GM21360 (cell line): ENCODE measurements around the gene CEP85L.
A peak's percentile ranks its signal among the peaks of the same experiment; 100 is the strongest.

Experiments
- ATAC-seq: cut with Tn5 transposase; IDR thresholded peaks from one replicate; pipeline ENCODE4 v1.9.1; 2021; ENCODE audit warnings: mild to moderate bottlenecking, moderate library complexity; ENCODE audit not compliant: unreplicated experiment

Gene CEP85L

GRCh38 chr6:118625833-118626232 lies 25.6 kb downstream of the CEP85L start:
- ATAC-seq, result no peak

DNA sequence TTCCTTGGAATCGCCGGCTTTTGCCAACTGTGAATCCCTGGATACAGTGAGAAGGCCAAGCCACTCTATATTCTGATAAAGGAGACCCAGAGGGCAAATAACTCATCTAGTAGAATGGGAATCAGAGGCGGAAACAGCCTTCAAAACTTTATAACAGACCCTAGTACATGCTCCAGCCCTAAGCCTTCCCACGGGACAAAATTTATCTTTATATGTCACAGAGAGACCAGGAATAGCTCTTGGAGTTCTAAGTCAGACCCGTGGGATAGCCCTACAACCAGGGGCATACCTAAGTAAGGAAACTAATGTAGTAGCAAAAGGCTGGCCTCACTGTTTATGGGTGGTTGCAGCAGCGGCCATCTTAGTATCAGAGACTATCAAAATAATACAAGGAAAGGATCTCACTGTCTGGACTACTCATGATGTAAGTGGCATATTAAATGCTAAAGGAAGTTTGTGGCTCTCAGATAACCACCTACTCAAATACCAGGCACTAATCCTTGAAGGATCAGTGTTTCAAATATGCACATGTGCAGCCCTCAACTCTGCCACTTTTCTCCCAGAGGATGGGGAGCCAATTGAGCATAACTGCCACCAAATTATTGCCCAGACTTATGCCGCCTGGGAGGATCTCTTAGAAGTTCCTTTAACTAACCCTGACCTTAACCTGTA lies 29.5 kb downstream of the CEP85L start:
- no peak for ATAC-seq

- no peak for ATAC-seq
Observed at GRCh38 chr6:118620202-118620601, 31.2 kb downstream of the CEP85L start.

DNA sequence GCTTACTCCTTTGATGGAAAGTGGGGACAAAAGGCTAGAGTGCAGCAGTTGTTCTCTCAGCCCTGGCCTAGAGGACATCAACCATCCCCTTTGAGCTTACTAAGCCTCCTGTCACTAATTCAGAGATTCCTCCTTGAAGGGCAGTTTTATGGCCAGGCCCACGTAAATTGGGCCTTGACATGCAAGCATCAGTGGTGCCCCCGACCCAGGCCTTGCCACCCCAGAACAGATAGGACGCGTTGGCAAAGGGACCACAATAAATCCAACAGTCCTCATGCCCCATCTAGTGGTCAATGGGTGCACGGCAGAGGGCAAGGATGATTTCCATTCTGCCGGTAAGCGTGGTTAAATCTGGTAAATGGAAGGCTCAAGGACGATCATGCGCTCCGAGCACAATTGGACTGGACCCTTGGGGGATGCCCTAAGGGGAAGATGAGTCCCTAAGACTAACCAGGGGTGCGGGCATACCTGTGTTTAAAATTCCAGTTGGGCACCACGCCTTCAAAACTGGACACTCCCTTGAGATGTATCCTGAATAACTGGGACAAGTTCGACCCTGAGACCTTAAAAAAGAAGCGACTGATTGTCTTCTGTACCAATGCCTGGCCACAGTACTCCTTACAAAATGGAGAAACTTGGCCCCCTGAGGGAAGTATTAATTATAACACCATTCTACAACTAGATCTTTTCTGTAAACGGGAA lies 32.6 kb downstream of the CEP85L start:
- peak; percentile 94 for ATAC-seq

GRCh38 chr6:118617417-118617816 lies 34.0 kb downstream of the CEP85L start:
- ATAC-seq, result no peak

GRCh38 chr6:118611334-118611733 lies 40.1 kb downstream of the CEP85L start:
- no peak for ATAC-seq

GRCh38 chr6:118606858-118607257 lies 44.5 kb downstream of the CEP85L start:
- ATAC-seq, result no peak

GRCh38 chr6:118606268-118606667 lies 45.1 kb downstream of the CEP85L start:
- no peak for ATAC-seq

GRCh38 chr6:118603372-118603771 lies 48.0 kb downstream of the CEP85L start:
- no peak for ATAC-seq

GRCh38 chr6:118602300-118602699 lies 49.1 kb downstream of the CEP85L start:
- no peak for ATAC-seq

- no peak for ATAC-seq
Observed at GRCh38 chr6:118598324-118598723, 53.1 kb downstream of the CEP85L start.

DNA sequence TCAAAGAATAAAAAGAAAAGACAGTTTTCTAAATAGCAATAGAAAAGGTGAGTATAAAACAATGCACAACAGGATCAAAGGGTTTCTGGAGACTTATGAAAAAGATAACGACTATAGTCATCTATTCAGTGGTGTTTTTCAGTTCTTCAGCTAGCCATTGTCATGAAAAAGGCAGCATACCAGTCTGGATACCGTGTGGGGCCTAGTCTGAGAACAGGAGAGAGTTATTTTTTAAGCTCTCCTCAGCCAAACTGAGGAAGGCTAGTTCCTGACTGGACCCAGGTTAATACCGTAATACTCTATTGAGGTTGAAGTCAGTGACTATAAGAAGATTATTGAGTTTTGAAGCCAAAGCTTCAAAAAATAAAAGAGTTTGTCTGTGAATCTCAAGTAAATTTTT lies 53.8 kb downstream of the CEP85L start:
- no peak for ATAC-seq

- ATAC-seq, result no peak
Observed at GRCh38 chr6:118596774-118597320, 54.5 kb downstream of the CEP85L start.

- ATAC-seq, result no peak
Observed at GRCh38 chr6:118594877-118595276, 56.5 kb downstream of the CEP85L start.

DNA sequence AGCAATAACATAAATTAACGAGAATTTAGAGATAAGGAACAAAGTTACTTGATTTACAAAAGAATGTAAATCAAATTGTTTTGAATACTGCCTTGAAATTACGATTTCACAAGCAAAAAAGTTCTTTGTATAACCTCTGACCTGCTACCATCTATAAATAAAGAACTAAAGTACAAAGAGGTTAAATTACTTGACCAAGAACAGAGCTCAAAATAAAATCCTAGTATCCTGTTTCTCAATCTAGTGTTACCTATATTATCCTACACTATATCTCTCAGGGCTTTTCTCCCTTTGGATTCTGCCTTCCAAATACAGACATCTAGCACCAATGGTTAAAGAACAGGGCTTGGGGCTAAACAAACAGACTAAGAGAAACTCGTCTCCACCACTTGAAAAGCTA lies 59.5 kb downstream of the CEP85L start:
- no peak for ATAC-seq

- ATAC-seq, result no peak
Observed at GRCh38 chr6:118589649-118590365, 61.6 kb downstream of the CEP85L start.

- ATAC-seq, result no peak
Observed at GRCh38 chr6:118589186-118589585, 62.2 kb downstream of the CEP85L start.

GRCh38 chr6:118588626-118589025 lies 62.8 kb downstream of the CEP85L start:
- no peak for ATAC-seq

- ATAC-seq, result no peak
Observed at GRCh38 chr6:118586746-118587485, 64.5 kb downstream of the CEP85L start.

GRCh38 chr6:118584911-118585310 lies 66.5 kb downstream of the CEP85L start:
- ATAC-seq, result no peak

DNA sequence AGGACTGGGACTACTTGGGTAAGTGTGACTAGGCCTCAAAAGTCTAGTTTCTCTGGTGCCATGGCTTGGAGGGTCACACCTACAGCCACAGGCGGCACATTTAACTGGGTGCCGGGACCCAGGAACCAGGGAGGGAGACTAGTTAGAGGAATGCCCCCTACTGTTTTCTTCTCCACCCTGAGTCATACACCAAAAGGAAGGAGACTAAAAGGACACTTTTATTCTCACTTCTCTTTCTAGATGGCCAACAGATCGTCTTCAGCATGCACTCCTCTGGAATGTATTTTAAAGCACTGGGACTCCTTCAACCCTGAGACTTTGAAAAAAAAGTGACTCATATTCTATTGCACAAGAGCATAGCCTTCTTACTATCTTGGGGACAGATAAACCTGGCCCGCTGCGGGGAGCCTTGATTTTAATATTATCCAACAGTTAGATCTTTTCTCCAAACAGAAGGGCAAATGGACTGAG lies 69.9 kb downstream of the CEP85L start:
- no peak for ATAC-seq
